ENCODE data around the gene ITIH4.

DNA sequence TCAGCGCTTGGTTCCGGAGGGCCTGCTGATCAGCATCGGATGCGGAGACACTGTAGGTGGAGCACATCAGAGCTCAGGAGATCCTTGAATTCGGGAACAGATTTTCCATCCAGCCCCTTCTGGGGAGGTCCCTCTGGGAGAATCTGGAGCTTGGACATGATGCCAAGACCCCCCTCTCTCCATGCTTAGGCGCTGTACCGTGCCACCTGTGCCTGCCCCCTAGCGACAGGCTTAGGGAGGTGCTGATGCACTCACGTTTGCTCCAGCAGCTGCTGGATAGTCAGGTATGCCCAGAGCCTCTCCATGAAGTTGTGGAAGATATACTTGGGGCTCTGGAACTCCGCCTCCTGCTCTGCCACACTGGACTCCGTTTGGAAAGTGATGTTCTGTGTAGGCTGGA lies 9.7 kb downstream of the ITIH4 start:
- TF ChIP-seq POLR2AphosphoS5 (IDR thresholded peaks at IDR 0.05) = no peak
- TF ChIP-seq, protein P1, sequence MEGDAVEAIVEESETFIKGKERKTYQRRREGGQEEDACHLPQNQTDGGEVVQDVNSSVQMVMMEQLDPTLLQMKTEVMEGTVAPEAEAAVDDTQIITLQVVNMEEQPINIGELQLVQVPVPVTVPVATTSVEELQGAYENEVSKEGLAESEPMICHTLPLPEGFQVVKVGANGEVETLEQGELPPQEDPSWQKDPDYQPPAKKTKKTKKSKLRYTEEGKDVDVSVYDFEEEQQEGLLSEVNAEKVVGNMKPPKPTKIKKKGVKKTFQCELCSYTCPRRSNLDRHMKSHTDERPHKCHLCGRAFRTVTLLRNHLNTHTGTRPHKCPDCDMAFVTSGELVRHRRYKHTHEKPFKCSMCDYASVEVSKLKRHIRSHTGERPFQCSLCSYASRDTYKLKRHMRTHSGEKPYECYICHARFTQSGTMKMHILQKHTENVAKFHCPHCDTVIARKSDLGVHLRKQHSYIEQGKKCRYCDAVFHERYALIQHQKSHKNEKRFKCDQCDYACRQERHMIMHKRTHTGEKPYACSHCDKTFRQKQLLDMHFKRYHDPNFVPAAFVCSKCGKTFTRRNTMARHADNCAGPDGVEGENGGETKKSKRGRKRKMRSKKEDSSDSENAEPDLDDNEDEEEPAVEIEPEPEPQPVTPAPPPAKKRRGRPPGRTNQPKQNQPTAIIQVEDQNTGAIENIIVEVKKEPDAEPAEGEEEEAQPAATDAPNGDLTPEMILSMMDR (IDR thresholded peaks at IDR 0.05) = peak in 2 of 3 experiments; percentile 20 to 45
- no peak for TF ChIP-seq POLR2A (IDR thresholded peaks at IDR 0.05; ENCODE audit: low read depth)
- no peak for TF ChIP-seq EP300 (IDR thresholded peaks at IDR 0.05)

Measured in esophagus muscularis mucosa (tissue), 4 donors.